Tibial artery (tissue), 4 donors: ENCODE measurements around the gene ZCWPW1.
"Not testable (repeated sequence)": the region's sequence is repeated elsewhere in the genome, so short reads cannot be mapped to it uniquely, and the experiment has no call there.

Experiments
- DNase-seq, 2 donors: peaks; one replicate each; pipeline ENCODE4 v3.0.0-alpha.2; 2019
- H3K27ac ChIP-seq, 2 donors: fragments of 200-600 bp; sonication (generic) in 1 of 2; 1 replicate in 1 of 2; 2 replicates in 1 of 2; pipeline ENCODE4 v1.5.1; 2018 to 2019; ENCODE audit warnings: mild to moderate bottlenecking in 1 of 2
- H3K27me3 ChIP-seq, 2 donors: fragments of 200-600 bp; sonication (generic) in 1 of 2; one replicate each; pipeline versions ENCODE4 v1.5.1 to v1.6.0; 2016 to 2019
- H3K36me3 ChIP-seq, 3 donors: fragments of 200-600 bp; sonication (generic) in 2 of 3; one replicate each; pipeline ENCODE4 v1.5.1; 2016 to 2019; ENCODE audit warnings: mild to moderate bottlenecking in 2 of 3
- H3K4me1 ChIP-seq, 4 donors: fragments of 200-600 bp; sonication (generic) in 2 of 4; 1 replicate in 3 of 4; 2 replicates in 1 of 4; pipeline ENCODE4 v1.5.1; 2016 to 2019
- H3K4me3 ChIP-seq, 2 donors: fragments of 200-600 bp; sonication (generic) in 1 of 2; 1 replicate in 1 of 2; 2 replicates in 1 of 2; pipeline ENCODE4 v1.5.1; 2018 to 2019; ENCODE audit warnings: mild to moderate bottlenecking in 2 of 2
- H3K9me3 ChIP-seq, 3 donors: fragments of 200-600 bp; sonication (generic) in 1 of 3; one replicate each; pipeline ENCODE4 v1.5.1; 2016 to 2019
- CTCF ChIP-seq, 2 experiments: fragments of 200-600 bp in 1 of 2; fragments of 450-650 bp in 1 of 2; IDR thresholded peaks; one replicate each; pipeline ENCODE4 v1.5.1; 2017 to 2019; ENCODE audit warnings: antibody characterized with exemption in 2 of 2, mild to moderate bottlenecking in 1 of 2, moderate library complexity in 1 of 2
- intact Hi-C: fragments of 100-400 bp; cut with DNase I; formaldehyde crosslinking; loops from one replicate; pipeline ENCODE4 v1.15.0; 2023; ENCODE audit warnings: low total_unique reads

Gene ZCWPW1

GRCh38 chr7:100441641-100442535 is 13.4 kb upstream of the ZCWPW1 start:
- no peaks in the 10 kb centered on the region for H3K9me3 ChIP-seq
- H3K27ac ChIP-seq = no peak overlapping the region
- H3K4me3 ChIP-seq = no peak overlapping the region
- TF ChIP-seq CTCF (IDR thresholded peaks at IDR 0.05) = no peak
- intact Hi-C loops = no loop called here
- H3K4me1 ChIP-seq = peaks cover 0 to 2% (median 0%) of the 10 kb centered on the region in 4 donors
- H3K27me3 ChIP-seq = no peaks in the 10 kb centered on the region
- no peaks in the 10 kb centered on the region for H3K36me3 ChIP-seq
- no peak for DNase-seq

GRCh38 chr7:100439244-100439643 is 10.7 kb upstream of the ZCWPW1 start:
- H3K4me3 ChIP-seq, H3K9me3 ChIP-seq, intact Hi-C loops, H3K27me3 ChIP-seq, H3K27ac ChIP-seq, H3K36me3 ChIP-seq: not testable (repeated sequence)
- peaks cover 0 to 19% (median 14%) of the 10 kb centered on the region in 4 donors for H3K4me1 ChIP-seq
- peak in 1 of 2 donors; percentile 25 for DNase-seq

- H3K27ac ChIP-seq, H3K9me3 ChIP-seq, H3K4me3 ChIP-seq, H3K27me3 ChIP-seq, intact Hi-C loops: not testable (repeated sequence)
- peaks cover 0 to 19% (median 16%) of the 10 kb centered on the region in 4 donors for H3K4me1 ChIP-seq
- peaks cover 3 to 13% (median 11%) of the 10 kb centered on the region in 3 donors for H3K36me3 ChIP-seq
- peak in 1 of 2 donors; percentile 12 for DNase-seq
These were observed 10.2 kb upstream of the ZCWPW1 start for GRCh38 chr7:100438731-100439130.

- Histone ChIP-seq H3K9me3 (no peaks in the 10 kb centered on the region), H3K27me3 (no peaks in the 10 kb centered on the region), H3K36me3 (peaks cover 9 to 19% (median 17%) of the 10 kb centered on the region in 3 donors), H3K4me3 (no peak overlapping the region), H3K4me1 (peaks cover 0 to 20% (median 16%) of the 10 kb centered on the region in 4 donors), H3K27ac (peak overlapping the region in 1 of 2 donors; percentile 79)
- no peak for TF ChIP-seq CTCF (IDR thresholded peaks at IDR 0.05)
- intact Hi-C loops = no loop called here
- no peak for DNase-seq
These were observed 9.7 kb upstream of the ZCWPW1 start for GRCh38 chr7:100438172-100438571.

- DNase-seq = peak in 1 of 2 donors; percentile 70
- peaks cover 0 to 28% (median 18%) of the 10 kb centered on the region in 4 donors for H3K4me1 ChIP-seq
- no peaks in the 10 kb centered on the region for H3K9me3 ChIP-seq
- no peaks in the 10 kb centered on the region for H3K27me3 ChIP-seq
- no peak for TF ChIP-seq CTCF (IDR thresholded peaks at IDR 0.05)
- intact Hi-C loops = no loop called here
- peak overlapping the region; percentile 79 to 95 for H3K27ac ChIP-seq
- peak overlapping the region; percentile 63 to 72 for H3K4me3 ChIP-seq
- peaks cover 11 to 25% (median 24%) of the 10 kb centered on the region in 3 donors for H3K36me3 ChIP-seq
These were observed 8.9 kb upstream of the ZCWPW1 start for GRCh38 chr7:100437150-100438100.

- peak in 1 of 2 donors; percentile 75 for DNase-seq
- Histone ChIP-seq H3K9me3 (no peaks in the 10 kb centered on the region), H3K4me1 (peaks cover 0 to 45% (median 35%) of the 10 kb centered on the region in 4 donors), H3K36me3 (peaks cover 11 to 32% (median 31%) of the 10 kb centered on the region in 3 donors), H3K4me3 (peak overlapping the region; percentile 63 to 72), H3K27ac (peak overlapping the region; percentile 79 to 95), H3K27me3 (no peaks in the 10 kb centered on the region)
- no peak for TF ChIP-seq CTCF (IDR thresholded peaks at IDR 0.05)
- intact Hi-C loops = no loop called here
These were observed 7.2 kb upstream of the ZCWPW1 start for GRCh38 chr7:100435401-100436304.
